Effector memory CD8-positive, alpha-beta T cell (primary cell): ENCODE measurements around the gene FHIT.

Experiments
- ATAC-seq: fragments of 150-1000 bp; cut with Tn5 transposase; replicated peaks from 2 replicates; pipeline ENCODE4 v1.10.0; 2021; ENCODE audit warnings: mild to moderate bottlenecking, moderate library complexity
- DNase-seq, 3 experiments: peaks; one replicate each; pipeline ENCODE4 v3.0.0; 2021
- H3K27ac Mint-ChIP-seq, 2 donors: one replicate each; pipeline ENCODE4 v1.8.0; 2022; ENCODE audit warnings: mild to moderate bottlenecking in 2 of 2, mixed read lengths in 2 of 2, moderate library complexity in 2 of 2
- H3K27me3 Mint-ChIP-seq, 2 donors: one replicate each; pipeline ENCODE4 v1.8.0; 2022; ENCODE audit warnings: mixed read lengths in 2 of 2
- H3K36me3 Mint-ChIP-seq: one replicate; pipeline ENCODE4 v1.8.0; 2022; ENCODE audit warnings: mild to moderate bottlenecking, moderate library complexity, mixed read lengths; ENCODE audit not compliant: insufficient read depth
- H3K4me1 Mint-ChIP-seq, 2 donors: one replicate each; pipeline ENCODE4 v1.8.0; 2022; ENCODE audit warnings: low read depth in 2 of 2, mixed read lengths in 2 of 2
- H3K4me3 Mint-ChIP-seq, 2 donors: one replicate each; pipeline ENCODE4 v1.8.0; 2022; ENCODE audit warnings: mild to moderate bottlenecking in 2 of 2, mixed read lengths in 2 of 2, moderate library complexity in 2 of 2
- H3K9me3 Mint-ChIP-seq, 2 donors: one replicate each; pipeline ENCODE4 v1.8.0; 2022; ENCODE audit warnings: mixed read lengths in 2 of 2

The FHIT gene

DNA sequence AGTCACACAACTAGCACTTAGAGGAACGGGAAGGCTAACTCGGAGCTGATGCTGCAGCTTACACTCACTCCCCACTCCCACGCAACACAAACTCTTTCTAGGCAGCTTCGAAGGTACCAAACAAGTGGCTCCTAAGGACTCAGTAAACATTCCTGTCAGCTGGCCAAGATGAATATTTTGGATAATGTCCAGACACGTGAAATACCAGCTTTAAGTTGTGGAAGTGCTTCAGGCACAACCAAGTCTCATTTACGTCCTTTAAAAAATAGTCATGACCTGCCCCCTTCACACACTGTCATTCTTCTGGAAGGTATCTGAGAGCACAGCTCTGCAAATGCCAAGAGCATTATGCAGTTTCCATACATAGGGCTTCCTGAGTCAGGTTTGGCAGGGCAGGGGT lies 1195.5 kb downstream of the FHIT start:
- no peak for DNase-seq
- no peak for ATAC-seq
- Mint-ChIP-seq H3K36me3 (no peaks in the 10 kb centered on the region), H3K9me3 (no peaks in the 10 kb centered on the region), H3K4me1 (peaks cover 0 to 3% of the 10 kb centered on the region in 2 donors), H3K27me3 (no peaks in the 10 kb centered on the region), H3K4me3 (no peak overlapping the region), H3K27ac (no peak overlapping the region)

DNA sequence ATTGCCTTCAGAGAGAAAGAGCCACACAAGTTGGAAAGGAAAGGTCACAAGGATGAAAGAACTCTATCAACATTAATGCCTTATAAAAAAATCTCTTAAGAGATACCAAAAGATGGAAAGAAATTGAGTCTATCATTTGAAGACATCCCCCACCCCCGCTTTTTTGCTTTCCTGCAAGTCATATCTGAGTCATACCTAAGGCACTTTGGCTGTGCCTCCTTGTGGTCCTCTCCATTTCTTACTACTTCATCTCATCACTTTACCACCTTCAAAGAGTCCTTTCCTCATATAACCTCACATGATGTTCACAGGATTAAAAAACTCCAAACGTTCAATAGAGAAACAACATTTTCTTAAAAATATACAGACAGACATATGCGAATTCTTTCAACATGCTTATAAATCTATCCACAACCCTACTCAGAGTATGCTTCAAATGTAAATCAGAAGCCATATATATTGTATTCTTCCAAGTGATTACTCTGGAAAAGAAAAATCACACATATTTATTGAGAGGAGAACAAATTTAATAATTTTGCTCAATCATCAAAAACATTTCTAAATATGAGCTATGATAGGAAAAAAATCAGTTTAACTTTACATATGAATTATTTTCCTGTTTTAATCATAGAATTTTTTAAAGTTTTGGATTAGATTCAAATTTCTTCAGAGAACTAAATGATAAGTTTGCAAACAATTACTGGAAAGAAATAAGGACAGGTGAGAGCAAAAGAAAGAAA lies 1197.6 kb downstream of the FHIT start:
- H3K36me3 Mint-ChIP-seq, result no peaks in the 10 kb centered on the region
- no peaks in the 10 kb centered on the region for H3K9me3 Mint-ChIP-seq
- peaks cover 2 to 7% of the 10 kb centered on the region in 2 donors for H3K4me1 Mint-ChIP-seq
- H3K27me3 Mint-ChIP-seq, result no peaks in the 10 kb centered on the region
- ATAC-seq, result no peak
- H3K4me3 Mint-ChIP-seq, result no peak overlapping the region
- H3K27ac Mint-ChIP-seq, result no peak overlapping the region
- no peak for DNase-seq

DNA sequence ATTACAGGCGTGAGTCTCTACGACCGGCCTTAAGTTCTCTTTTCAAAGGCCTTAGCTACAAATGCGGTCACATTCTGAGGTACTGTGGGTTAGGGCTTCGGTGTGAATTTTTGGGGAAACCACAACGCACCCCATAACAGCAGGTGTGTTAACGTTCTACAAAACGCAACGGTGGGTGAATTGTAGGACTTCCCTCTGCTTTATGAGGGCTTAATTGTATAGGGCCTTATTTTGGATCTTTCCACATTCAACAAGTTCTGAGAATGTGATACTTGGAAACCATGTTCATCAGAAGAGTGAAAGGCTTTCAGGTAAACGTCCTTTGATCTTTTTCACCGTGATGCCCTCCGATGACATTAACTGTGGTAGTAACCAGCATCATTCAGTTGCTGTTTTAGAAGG lies 1202.8 kb downstream of the FHIT start:
- Mint-ChIP-seq H3K36me3 (peaks cover 4% of the 10 kb centered on the region), H3K4me3 (peak overlapping the region; percentile 52 to 56), H3K27me3 (no peaks in the 10 kb centered on the region), H3K27ac (peak overlapping the region; percentile 27 to 76), H3K9me3 (peaks cover 0 to 2% of the 10 kb centered on the region in 2 donors), H3K4me1 (peaks cover 8 to 10% of the 10 kb centered on the region in 2 donors)
- DNase-seq, result peak in 1 of 3 experiments; percentile 4
- peak; percentile 71 for ATAC-seq

DNA sequence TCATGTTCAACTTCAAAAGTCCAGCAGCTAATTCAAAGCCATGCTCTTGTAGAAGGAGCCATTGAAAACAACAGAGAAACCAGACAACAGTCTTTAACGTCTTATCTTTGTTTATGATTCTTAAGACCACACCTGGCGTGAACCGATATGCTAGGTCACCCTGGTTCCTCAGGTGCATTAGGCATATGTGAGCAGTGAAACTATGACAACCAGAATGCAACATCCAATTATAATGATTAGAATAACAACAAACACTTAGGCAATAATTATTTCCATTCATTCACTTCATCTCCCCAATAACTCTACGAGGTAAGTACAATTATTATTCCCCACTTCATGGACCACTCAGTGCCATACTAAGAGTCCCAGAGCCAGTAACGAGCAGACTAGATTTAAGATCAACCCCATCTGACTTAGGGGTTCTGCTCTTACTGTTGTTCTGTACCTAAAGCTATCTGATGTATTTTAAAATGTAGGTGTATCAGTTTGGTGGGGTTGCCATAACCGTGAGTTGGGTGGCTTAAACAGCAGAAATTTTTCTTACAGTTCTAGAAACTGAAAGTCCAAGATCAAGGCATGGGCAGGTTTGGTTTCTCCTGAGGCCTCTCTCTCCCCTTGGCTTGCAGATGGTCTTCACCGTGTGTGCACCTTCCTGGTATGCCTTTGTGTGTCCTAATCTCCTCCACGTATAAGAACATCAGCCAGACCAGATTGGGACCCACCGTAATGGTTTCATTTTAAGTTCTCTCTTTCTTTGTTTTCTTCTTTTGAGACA lies 1203.6 kb downstream of the FHIT start:
- no peaks in the 10 kb centered on the region for H3K27me3 Mint-ChIP-seq
- H3K36me3 Mint-ChIP-seq, result peaks cover 4% of the 10 kb centered on the region
- H3K4me3 Mint-ChIP-seq, result peak overlapping the region; percentile 52 to 56
- DNase-seq (no peak), ATAC-seq (no peak)
- peaks cover 8 to 10% of the 10 kb centered on the region in 2 donors for H3K4me1 Mint-ChIP-seq
- peaks cover 0 to 2% of the 10 kb centered on the region in 2 donors for H3K9me3 Mint-ChIP-seq
- H3K27ac Mint-ChIP-seq, result peak overlapping the region; percentile 27 to 76

DNA sequence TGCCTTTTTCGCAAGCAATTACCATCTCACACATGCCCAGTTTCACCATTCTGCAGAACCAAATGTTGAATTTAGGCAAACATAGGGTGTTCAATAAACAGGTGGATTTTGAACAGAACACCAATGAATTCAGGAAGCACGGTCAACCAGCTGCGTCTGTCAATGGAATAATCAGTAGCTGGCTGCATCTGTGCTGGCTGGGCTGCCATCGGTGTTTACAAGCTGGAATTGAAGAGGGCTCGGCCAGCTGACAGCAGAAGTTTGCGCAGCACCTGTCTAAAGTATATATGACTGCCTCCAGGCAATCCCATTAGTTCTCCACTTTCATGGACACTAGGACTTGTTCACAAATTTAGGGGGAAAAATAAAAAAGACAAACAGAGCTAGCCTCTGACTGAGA lies 1205.0 kb downstream of the FHIT start:
- H3K27ac Mint-ChIP-seq, result no peak overlapping the region
- H3K4me3 Mint-ChIP-seq, result no peak overlapping the region
- no peaks in the 10 kb centered on the region for H3K27me3 Mint-ChIP-seq
- H3K36me3 Mint-ChIP-seq, result peaks cover 4% of the 10 kb centered on the region
- no peak for DNase-seq
- peaks cover 8 to 10% of the 10 kb centered on the region in 2 donors for H3K4me1 Mint-ChIP-seq
- ATAC-seq, result no peak
- H3K9me3 Mint-ChIP-seq, result peaks cover 0 to 2% of the 10 kb centered on the region in 2 donors

DNA sequence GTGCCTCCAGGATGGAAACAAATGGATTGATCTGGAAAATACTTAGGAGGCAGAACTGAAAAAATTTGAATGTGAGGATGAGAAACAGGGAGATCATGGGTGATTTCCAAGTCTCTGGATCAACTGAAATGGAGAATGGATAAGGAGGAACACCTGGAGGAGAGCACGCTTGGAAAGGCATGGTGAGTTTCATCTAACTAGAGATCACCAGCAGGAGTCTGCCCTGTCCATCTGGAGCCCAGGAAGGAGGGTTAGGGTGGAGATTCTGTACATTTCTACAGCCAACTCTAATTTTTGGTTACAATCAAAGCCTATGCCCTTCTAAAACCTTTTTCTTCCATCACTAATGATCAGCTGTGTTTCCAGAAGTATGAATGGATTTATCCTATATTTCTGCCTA lies 1205.6 kb downstream of the FHIT start:
- ATAC-seq (no peak), DNase-seq (no peak)
- Mint-ChIP-seq H3K9me3 (peaks cover 0 to 2% of the 10 kb centered on the region in 2 donors), H3K4me1 (peaks cover 8 to 10% of the 10 kb centered on the region in 2 donors), H3K27me3 (no peaks in the 10 kb centered on the region), H3K36me3 (peaks cover 4% of the 10 kb centered on the region), H3K4me3 (no peak overlapping the region), H3K27ac (no peak overlapping the region)

DNA sequence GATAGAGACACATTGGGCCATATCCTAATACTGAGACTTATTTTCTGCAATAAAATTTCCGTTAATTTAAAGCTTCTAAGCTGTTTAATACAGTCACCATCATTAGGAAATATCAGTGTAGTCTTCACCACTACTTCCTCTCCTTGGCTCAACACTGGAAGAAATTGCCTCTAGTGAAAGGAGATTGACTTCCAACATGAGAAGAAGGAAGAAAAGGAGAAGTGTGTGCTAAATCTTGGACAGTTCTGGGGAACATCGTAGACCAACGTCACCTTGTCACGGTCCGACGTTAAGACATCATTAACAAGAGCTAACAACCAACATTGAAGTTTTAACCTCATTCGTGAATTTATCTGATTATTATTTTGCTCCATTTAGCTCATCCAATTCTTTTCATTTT lies 1214.4 kb downstream of the FHIT start:
- Mint-ChIP-seq H3K27ac (no peak overlapping the region), H3K4me1 (peaks cover 0 to 4% of the 10 kb centered on the region in 2 donors), H3K27me3 (no peaks in the 10 kb centered on the region), H3K4me3 (no peak overlapping the region), H3K36me3 (no peaks in the 10 kb centered on the region), H3K9me3 (no peaks in the 10 kb centered on the region)
- DNase-seq, result no peak
- ATAC-seq, result no peak

DNA sequence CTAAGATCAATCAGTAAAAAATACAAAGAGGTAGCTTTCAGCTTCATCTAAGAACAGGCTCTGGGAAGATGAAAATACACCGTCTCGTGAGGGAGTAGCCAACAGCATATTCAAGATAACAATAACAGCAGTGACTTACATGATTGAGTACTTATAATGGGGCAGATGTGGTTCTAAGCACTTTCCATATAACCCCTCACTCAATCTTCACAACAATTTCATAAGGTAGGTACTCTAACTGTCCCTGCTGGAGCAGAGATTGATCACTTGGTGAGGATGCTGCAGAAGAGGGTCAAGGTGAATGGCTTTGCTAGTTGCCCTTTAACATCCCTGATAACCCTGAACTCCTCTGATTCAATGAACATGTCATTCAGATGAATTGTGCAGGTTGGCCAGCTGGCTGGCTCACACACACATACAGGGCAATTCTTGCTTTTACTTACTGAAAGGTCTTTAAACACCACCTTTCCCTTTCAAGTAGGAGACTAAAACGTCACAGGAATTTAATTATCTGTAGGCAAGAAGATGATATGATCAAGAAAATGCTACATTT lies 1217.3 kb downstream of the FHIT start:
- Mint-ChIP-seq H3K27me3 (no peaks in the 10 kb centered on the region), H3K4me3 (no peak overlapping the region), H3K4me1 (peaks cover 0 to 4% of the 10 kb centered on the region in 2 donors), H3K27ac (no peak overlapping the region), H3K9me3 (no peaks in the 10 kb centered on the region), H3K36me3 (no peaks in the 10 kb centered on the region)
- ATAC-seq (no peak), DNase-seq (no peak)

DNA sequence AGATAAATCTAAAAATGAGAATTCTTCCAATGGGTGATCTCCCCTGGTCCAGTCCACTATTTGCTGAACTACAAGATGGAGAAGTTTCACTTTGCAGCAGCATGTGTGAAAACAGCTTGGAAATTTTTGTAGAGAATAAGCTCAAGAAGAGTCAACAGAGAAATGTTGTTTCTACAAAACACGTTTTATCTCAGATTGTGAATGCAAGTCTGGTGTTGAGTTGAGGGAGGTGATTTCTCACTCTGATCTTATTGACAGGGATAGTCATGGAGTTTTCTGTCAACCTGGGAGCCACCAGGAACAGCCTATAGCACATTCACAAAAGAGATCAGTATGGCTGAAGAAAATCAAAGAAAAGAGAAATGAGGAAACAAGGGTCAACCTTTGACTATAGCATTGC lies 1220.3 kb downstream of the FHIT start:
- Mint-ChIP-seq H3K27ac (no peak overlapping the region), H3K4me1 (peaks cover 0 to 2% of the 10 kb centered on the region in 2 donors), H3K27me3 (no peaks in the 10 kb centered on the region), H3K36me3 (no peaks in the 10 kb centered on the region), H3K9me3 (no peaks in the 10 kb centered on the region), H3K4me3 (no peak overlapping the region)
- DNase-seq, result no peak
- no peak for ATAC-seq

DNA sequence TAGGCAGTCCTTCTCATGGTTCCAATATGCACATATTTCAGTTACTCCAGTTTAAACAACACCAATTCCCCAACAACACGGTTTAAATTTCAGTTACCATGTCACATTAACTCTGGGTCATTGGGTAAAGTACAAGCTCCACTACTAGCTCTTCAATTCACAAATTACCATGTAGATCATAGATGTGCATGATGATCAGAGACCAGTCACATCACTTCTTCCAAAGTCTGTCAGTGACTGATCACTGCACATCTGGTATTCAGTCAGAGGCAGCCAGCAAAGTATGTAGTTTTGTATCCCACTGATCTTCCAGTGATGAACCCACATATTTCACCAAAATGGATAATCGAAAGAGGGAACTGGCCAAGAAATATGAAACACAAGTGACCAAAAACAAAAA lies 1223.0 kb downstream of the FHIT start:
- H3K36me3 Mint-ChIP-seq, result no peaks in the 10 kb centered on the region
- H3K4me3 Mint-ChIP-seq, result no peak overlapping the region
- ATAC-seq (no peak), DNase-seq (no peak)
- H3K9me3 Mint-ChIP-seq, result no peaks in the 10 kb centered on the region
- no peaks in the 10 kb centered on the region for H3K27me3 Mint-ChIP-seq
- H3K4me1 Mint-ChIP-seq, result peaks cover 0 to 8% of the 10 kb centered on the region in 2 donors
- H3K27ac Mint-ChIP-seq, result no peak overlapping the region

DNA sequence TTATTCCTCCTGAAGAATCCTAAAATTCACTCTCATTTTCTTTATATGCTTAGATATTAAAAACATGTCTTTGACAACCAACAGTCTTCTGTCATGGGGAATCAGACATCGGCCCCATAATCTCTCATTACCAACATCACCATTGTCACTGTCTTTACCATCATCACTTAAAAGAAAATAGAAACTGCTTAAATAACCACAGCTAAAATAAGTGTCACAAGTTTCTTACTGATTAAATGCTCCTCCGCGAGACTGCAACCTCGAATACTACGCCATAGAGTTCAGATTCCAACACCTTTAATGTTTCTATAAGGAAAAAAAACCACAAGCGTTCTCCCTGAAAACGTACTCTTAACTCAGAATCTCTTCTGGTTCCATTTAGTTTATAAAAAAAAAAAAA lies 1223.9 kb downstream of the FHIT start:
- no peak for ATAC-seq
- Mint-ChIP-seq H3K9me3 (no peaks in the 10 kb centered on the region), H3K36me3 (no peaks in the 10 kb centered on the region), H3K27me3 (no peaks in the 10 kb centered on the region), H3K27ac (no peak overlapping the region), H3K4me3 (no peak overlapping the region), H3K4me1 (peaks cover 0 to 8% of the 10 kb centered on the region in 2 donors)
- DNase-seq, result no peak

DNA sequence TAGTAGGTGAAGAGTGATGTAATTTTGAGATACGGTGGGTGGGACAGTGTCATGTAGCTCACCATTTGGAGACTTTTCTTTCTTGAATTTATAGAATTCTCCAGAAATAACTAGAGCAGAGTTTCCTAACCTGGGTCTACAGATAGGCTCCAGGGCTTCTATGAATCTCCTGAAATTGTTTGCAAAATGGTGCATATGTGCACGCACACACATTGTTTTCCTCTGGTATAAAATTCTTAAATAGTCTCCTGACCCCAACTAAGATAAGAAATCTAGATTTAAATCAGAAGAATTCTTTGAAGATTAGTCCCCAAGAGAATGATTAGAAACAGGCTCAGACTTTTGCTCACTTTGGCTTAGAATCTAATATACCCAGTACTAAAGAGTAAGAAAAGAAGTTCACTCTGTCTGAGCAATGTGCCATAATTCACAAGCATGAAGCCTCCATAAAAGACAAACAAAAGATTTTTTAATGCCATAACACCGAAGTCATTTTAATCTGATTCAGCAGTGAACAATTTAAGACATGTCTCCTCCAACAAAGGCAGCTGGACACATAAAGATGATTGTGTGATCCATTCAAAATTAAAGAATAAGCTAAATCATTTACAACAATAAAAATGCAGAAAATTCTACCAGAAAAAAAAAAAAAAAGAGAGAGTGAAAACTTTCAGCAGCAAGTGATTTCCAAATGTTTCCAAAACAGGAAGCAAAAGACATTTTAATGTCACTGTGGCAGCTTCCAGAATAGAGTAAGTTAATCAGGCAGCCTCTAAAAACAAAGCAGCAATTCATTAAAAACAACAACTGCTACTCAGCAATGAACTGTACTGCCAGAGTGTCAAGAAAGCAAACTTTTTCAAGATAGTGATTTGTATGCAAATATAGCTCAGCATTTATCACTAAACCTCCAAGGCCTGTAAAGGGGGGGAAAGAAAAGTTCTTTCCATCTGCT lies 1225.9 kb downstream of the FHIT start:
- H3K27me3 Mint-ChIP-seq, result no peaks in the 10 kb centered on the region
- no peaks in the 10 kb centered on the region for H3K36me3 Mint-ChIP-seq
- peak overlapping the region; percentile 3 to 44 for H3K27ac Mint-ChIP-seq
- peaks cover 0 to 8% of the 10 kb centered on the region in 2 donors for H3K4me1 Mint-ChIP-seq
- DNase-seq, result no peak
- H3K9me3 Mint-ChIP-seq, result no peaks in the 10 kb centered on the region
- ATAC-seq, result no peak
- no peak overlapping the region for H3K4me3 Mint-ChIP-seq

DNA sequence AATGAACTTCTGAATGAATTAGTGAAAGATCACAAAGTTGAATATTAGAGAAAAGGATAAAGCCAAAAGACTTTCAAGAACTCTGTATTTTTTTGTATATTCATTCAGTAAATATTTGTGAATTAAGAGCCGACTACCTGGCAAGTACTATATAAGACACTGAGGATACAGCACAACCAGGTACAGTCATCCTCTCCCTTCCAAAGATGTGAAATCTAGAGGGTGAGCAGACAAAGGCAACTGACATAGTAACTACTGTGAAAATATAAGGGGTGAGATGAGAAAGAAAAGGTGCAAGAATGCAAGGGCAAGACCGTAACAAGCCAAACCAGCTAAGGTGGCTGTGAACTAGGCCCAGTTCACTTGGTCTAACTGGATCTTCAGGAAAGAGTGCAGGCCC lies 1226.9 kb downstream of the FHIT start:
- ATAC-seq (no peak), DNase-seq (no peak)
- H3K36me3 Mint-ChIP-seq, result no peaks in the 10 kb centered on the region
- no peak overlapping the region for H3K27ac Mint-ChIP-seq
- no peaks in the 10 kb centered on the region for H3K27me3 Mint-ChIP-seq
- H3K4me1 Mint-ChIP-seq, result peaks cover 0 to 8% of the 10 kb centered on the region in 2 donors
- no peaks in the 10 kb centered on the region for H3K9me3 Mint-ChIP-seq
- no peak overlapping the region for H3K4me3 Mint-ChIP-seq
